GM18951 (cell line): Measurements from ENCODE around the gene TBC1D12.

Experiments used
- POLR2A ChIP-seq: IDR thresholded peaks from 4 replicates; pipeline ENCODE4 v1.6.1; 2011; ENCODE audit warnings: mild to moderate bottlenecking; ENCODE audit not compliant: insufficient read length, insufficient read depth; ENCODE audit errors: extremely low read depth
- in situ Hi-C: fragments of 300-500 bp; cut with MboI; formaldehyde crosslinking; loops from one replicate; pipeline ENCODE4 v1.12.0; 2022; ENCODE audit warnings: low sequenced_read_pairs, mixed read lengths, inconsistent platforms; ENCODE audit not compliant: unreplicated experiment

Gene TBC1D12

GRCh38 chr10:94443047-94443446, 40.7 kb downstream of the TBC1D12 start:
- in situ Hi-C loops = loop anchor here (10.0 kb wide), 1 partner anchor 148 kb away; no protein-coding TSS in a partner anchor
- no peak for TF ChIP-seq POLR2A

- no peak for TF ChIP-seq POLR2A
- in situ Hi-C loops = loop anchor here (10.0 kb wide), 1 partner anchor 149 kb away; no protein-coding TSS in a partner anchor
Observed at GRCh38 chr10:94443549-94443948, 41.2 kb downstream of the TBC1D12 start.

- in situ Hi-C loops = no loop called here
- no peak for TF ChIP-seq POLR2A
Observed at GRCh38 chr10:94450782-94451181, 48.4 kb downstream of the TBC1D12 start.

- in situ Hi-C loops = no loop called here
- TF ChIP-seq POLR2A = no peak
Observed at GRCh38 chr10:94451883-94452519, 49.7 kb downstream of the TBC1D12 start.

GRCh38 chr10:94456942-94457341, 54.6 kb downstream of the TBC1D12 start:
- TF ChIP-seq POLR2A = no peak
- in situ Hi-C loops = no loop called here

- in situ Hi-C loops = no loop called here
- no peak for TF ChIP-seq POLR2A
Observed at GRCh38 chr10:94459385-94459784, 57.0 kb downstream of the TBC1D12 start.

- no peak for TF ChIP-seq POLR2A
- in situ Hi-C loops = no loop called here
Observed at GRCh38 chr10:94461503-94461902, 59.2 kb downstream of the TBC1D12 start.

- in situ Hi-C loops = no loop called here
- TF ChIP-seq POLR2A = no peak
Observed at GRCh38 chr10:94462130-94462529, 59.8 kb downstream of the TBC1D12 start.

GRCh38 chr10:94465684-94466083, 63.3 kb downstream of the TBC1D12 start:
- TF ChIP-seq POLR2A = no peak
- in situ Hi-C loops = no loop called here

- in situ Hi-C loops = no loop called here
Observed at GRCh38 chr10:94481410-94481809, 79.1 kb downstream of the TBC1D12 start.

GRCh38 chr10:94483970-94484369, 81.6 kb downstream of the TBC1D12 start:
- in situ Hi-C loops = no loop called here
- no peak for TF ChIP-seq POLR2A

More at GRCh38 chr10:94481410-94481809, 79.1 kb downstream of the TBC1D12 start:
- no peak for TF ChIP-seq POLR2A

- in situ Hi-C loops = no loop called here
- no peak for TF ChIP-seq POLR2A
Observed at GRCh38 chr10:94485094-94485493, 82.8 kb downstream of the TBC1D12 start.

GRCh38 chr10:94487575-94487974, 85.2 kb downstream of the TBC1D12 start:
- in situ Hi-C loops = no loop called here

GRCh38 chr10:94489107-94489506, 86.8 kb downstream of the TBC1D12 start:
- TF ChIP-seq POLR2A = no peak
- in situ Hi-C loops = no loop called here

More at GRCh38 chr10:94487575-94487974, 85.2 kb downstream of the TBC1D12 start:
- TF ChIP-seq POLR2A = no peak
